ENCODE measurements around the gene TTC12. TPM values are rescaled to one million over a fixed set of nuclear protein-coding genes. Genes with fewer than 3 reads are reported as not detected.

Gene TTC12
- total and polyA plus RNA-seq, 2 donors (not counting 3 experiments of a cell fraction or from before 2014, with no cell fraction given): 2.2 to 2.9 TPM

- intact Hi-C loops (cut with micrococcal nuclease): no loop called here
- CTCF ChIA-PET: no interaction called here
Observed at GRCh38 chr11:113410414-113411135, 96.2 kb downstream of the TTC12 start.

More at GRCh38 chr11:113410414-113411135, 96.2 kb downstream of the TTC12 start:
- H3K9me3 ChIP-seq (replicated peaks; ENCODE audit: control insufficient read depth, insufficient read depth, low read length): no peaks in the 10 kb centered on the region
- H3K27ac ChIP-seq (ENCODE audit: insufficient read depth, low read depth, low read length): no peak overlapping the region
- no peaks in the 10 kb centered on the region for H3K36me3 ChIP-seq (ENCODE audit: control insufficient read depth in 2 of 2, extremely low read depth in 1 of 2, insufficient read depth in 2 of 2, low read length in 2 of 2)
- H3K4me1 ChIP-seq (ENCODE audit: control insufficient read depth, extremely low read depth, insufficient read depth, low read length): no peaks in the 10 kb centered on the region
- H3K79me2 ChIP-seq (ENCODE audit: control insufficient read depth, insufficient read depth, low read length): no peaks in the 10 kb centered on the region
- H3K27me3 ChIP-seq (ENCODE audit: control insufficient read depth in 2 of 2, insufficient read depth in 2 of 2, low read length in 2 of 2): no peaks in the 10 kb centered on the region
- no peak overlapping the region for H2AFZ ChIP-seq (ENCODE audit: low read depth, low read length)
- DNase-seq (ENCODE audit: low read depth, low spot score) (no peak), FAIRE-seq (no peak)
- TF ChIP-seq MYC (IDR thresholded peaks at IDR 0.05; ENCODE audit: low read depth, low read length): no peak
- TF ChIP-seq CTCF (IDR thresholded peaks at IDR 0.05; ENCODE audit: extremely low read depth in 1 of 2, insufficient read depth in 1 of 2, low read depth in 1 of 2, low read length in 2 of 2): no peak
- TF ChIP-seq JUN (IDR thresholded peaks at IDR 0.05; ENCODE audit: borderline replicate concordance, insufficient read depth, insufficient read length, low read depth): no peak
- no peak for TF ChIP-seq EZH2 (IDR thresholded peaks at IDR 0.05; ENCODE audit: borderline replicate concordance, low read depth, low read length, severe bottlenecking)
- no peak for TF ChIP-seq FOS (IDR thresholded peaks at IDR 0.05; ENCODE audit: borderline replicate concordance, insufficient read depth, low read length)
- TF ChIP-seq POLR2AphosphoS5 (IDR thresholded peaks at IDR 0.05; ENCODE audit: insufficient read depth, low read depth, low read length): no peak
- no peak for TF ChIP-seq MAX (IDR thresholded peaks at IDR 0.05; ENCODE audit: insufficient read depth, insufficient read length)
- TF ChIP-seq GATA2 (IDR thresholded peaks at IDR 0.05; ENCODE audit: insufficient read depth, insufficient read length, low read depth, low read length): no peak
- no peak for TF ChIP-seq POLR2A (IDR thresholded peaks at IDR 0.05; ENCODE audit: low read depth, low read length)
- H3K4me3 ChIP-seq (replicated peaks in 1 of 3; ENCODE audit: insufficient read depth in 1 of 3, low read depth in 1 of 3, low read length in 3 of 3): no peak overlapping the region
- POLR2A ChIA-PET: no interaction called here
- H3K9ac ChIP-seq (replicated peaks; ENCODE audit: extremely low read depth, insufficient read depth, low read length): no peak overlapping the region
- no TSS peak for BruUV-seq (replicated peaks)
- H3K9me1 ChIP-seq (replicated peaks; ENCODE audit: control insufficient read depth, extremely low read depth, insufficient read depth, low read length): no peaks in the 10 kb centered on the region
- no peaks in the 10 kb centered on the region for H4K20me1 ChIP-seq (replicated peaks; ENCODE audit: control insufficient read depth, extremely low read depth, insufficient read depth, low read length)
- dilution Hi-C loops (cut with MboI; ENCODE audit: extremely low pct_ligation_motif_present, low sequenced_read_pairs): no loop called here
- no peak overlapping the region for H3K4me2 ChIP-seq (ENCODE audit: insufficient read depth, low read length)
